IPS-18c (cell line): ENCODE measurements around the gene HDAC9.

Experiments used
- H3K4me3 ChIP-seq: 2 replicates; pipeline ENCODE4 v1.7.0; 2013; ENCODE audit warnings: low read depth, mild to moderate bottlenecking, low read length, moderate library complexity; ENCODE audit not compliant: insufficient read depth
- H3K9me3 ChIP-seq: one replicate; pipeline ENCODE4 v1.6.1; 2013; ENCODE audit warnings: mild to moderate bottlenecking, low read length, moderate library complexity; ENCODE audit not compliant: control insufficient read depth, insufficient read depth

HDAC9 gene

GRCh38 chr7:18495412-18496340, at the start of gene HDAC9:
Gene HDAC9 (plus strand): TSS chr7:18495749. CDS start chr7:18496303, 554 bp downstream.
- H3K9me3 ChIP-seq: no peaks in the 10 kb centered on the region
- H3K4me3 ChIP-seq: peak within 1 kb of the TSS; percentile 45

GRCh38 chr7:18445916-18446520, 49.5 kb upstream of the HDAC9 start:
- H3K4me3 ChIP-seq: no peak overlapping the region
- no peaks in the 10 kb centered on the region for H3K9me3 ChIP-seq

GRCh38 chr7:18450019-18450418, 45.5 kb upstream of the HDAC9 start:
- H3K4me3 ChIP-seq: no peak overlapping the region
- H3K9me3 ChIP-seq: no peaks in the 10 kb centered on the region

- Histone ChIP-seq H3K9me3 (no peaks in the 10 kb centered on the region), H3K4me3 (no peak overlapping the region)
Measured at GRCh38 chr7:18455606-18456005, 39.9 kb upstream of the HDAC9 start.

- Histone ChIP-seq H3K4me3 (no peak overlapping the region), H3K9me3 (no peaks in the 10 kb centered on the region)
Measured at GRCh38 chr7:18457832-18458231, 37.7 kb upstream of the HDAC9 start.

GRCh38 chr7:18458830-18459229, 36.7 kb upstream of the HDAC9 start:
- H3K9me3 ChIP-seq: no peaks in the 10 kb centered on the region
- H3K4me3 ChIP-seq: no peak overlapping the region

GRCh38 chr7:18459484-18460245, 35.9 kb upstream of the HDAC9 start:
- H3K9me3 ChIP-seq: no peaks in the 10 kb centered on the region

GRCh38 chr7:18461785-18462467, 33.6 kb upstream of the HDAC9 start:
- no peak overlapping the region for H3K4me3 ChIP-seq
- H3K9me3 ChIP-seq: no peaks in the 10 kb centered on the region

More at GRCh38 chr7:18459484-18460245, 35.9 kb upstream of the HDAC9 start:
- H3K4me3 ChIP-seq: no peak overlapping the region

- no peaks in the 10 kb centered on the region for H3K9me3 ChIP-seq
- H3K4me3 ChIP-seq: no peak overlapping the region
Measured at GRCh38 chr7:18464830-18465229, 30.7 kb upstream of the HDAC9 start.

- no peaks in the 10 kb centered on the region for H3K9me3 ChIP-seq
- no peak overlapping the region for H3K4me3 ChIP-seq
Measured at GRCh38 chr7:18467011-18467410, 28.5 kb upstream of the HDAC9 start.

GRCh38 chr7:18468795-18469194, 26.8 kb upstream of the HDAC9 start:
- no peaks in the 10 kb centered on the region for H3K9me3 ChIP-seq
- H3K4me3 ChIP-seq: no peak overlapping the region

- Histone ChIP-seq H3K9me3 (no peaks in the 10 kb centered on the region), H3K4me3 (no peak overlapping the region)
Measured at GRCh38 chr7:18469316-18469715, 26.2 kb upstream of the HDAC9 start.

GRCh38 chr7:18471476-18472160, 23.9 kb upstream of the HDAC9 start:
- H3K4me3 ChIP-seq: no peak overlapping the region
- H3K9me3 ChIP-seq: no peaks in the 10 kb centered on the region

- H3K9me3 ChIP-seq: no peaks in the 10 kb centered on the region
- H3K4me3 ChIP-seq: no peak overlapping the region
Measured at GRCh38 chr7:18472161-18472483, 23.4 kb upstream of the HDAC9 start.

GRCh38 chr7:18473119-18473518, 22.4 kb upstream of the HDAC9 start:
- no peaks in the 10 kb centered on the region for H3K9me3 ChIP-seq

GRCh38 chr7:18474944-18475343, 20.6 kb upstream of the HDAC9 start:
- H3K4me3 ChIP-seq: no peak overlapping the region
- H3K9me3 ChIP-seq: no peaks in the 10 kb centered on the region

More at GRCh38 chr7:18473119-18473518, 22.4 kb upstream of the HDAC9 start:
- no peak overlapping the region for H3K4me3 ChIP-seq

GRCh38 chr7:18475488-18475887, 20.1 kb upstream of the HDAC9 start:
- Histone ChIP-seq H3K9me3 (no peaks in the 10 kb centered on the region), H3K4me3 (no peak overlapping the region)
